ENCODE results near the gene FSTL1. TPM values are rescaled to one million over a fixed set of nuclear protein-coding genes. Genes with fewer than 3 reads are reported as not detected.

The FSTL1 gene
- total and polyA plus RNA-seq, 2 experiments from 2014 or later, result 50.8 to 258 TPM

- Mint-ChIP-seq H3K4me3 (no peak overlapping the region), H3K27ac (no peak overlapping the region), H3K27me3 (ENCODE audit: insufficient read depth, low read depth, poor library complexity) (peaks cover 4% of the 10 kb centered on the region), H3K4me1 (peaks cover 24% of the 10 kb centered on the region), H3K9me3 (no peaks in the 10 kb centered on the region), H3K36me3 (ENCODE audit: low read depth) (no peaks in the 10 kb centered on the region; the same call in 2 of the 3 replicates)
- H3K4me2 ChIP-seq, result no peak overlapping the region
- no peaks in the 10 kb centered on the region for H3K36me3 ChIP-seq (ENCODE audit: insufficient read depth)
- no peak for TF ChIP-seq EZH2phosphoT487 (IDR thresholded peaks at IDR 0.05; ENCODE audit: unreplicated experiment)
- TF ChIP-seq EZH2 (IDR thresholded peaks at IDR 0.05; ENCODE audit: low read depth, unreplicated experiment), result no peak
- TF ChIP-seq CTCF (conservative IDR thresholded peaks at IDR 0.05; ENCODE audit: low read depth in 2 of 2), result peak; percentile 20 to 38; a peak in 2 of 4 replicates
- no peaks in the 10 kb centered on the region for H3K27me3 ChIP-seq (ENCODE audit: insufficient read depth)
- no peaks in the 10 kb centered on the region for H3K9me2 ChIP-seq (ENCODE audit: insufficient read depth)
- peaks cover 11% of the 10 kb centered on the region for H3K4me1 ChIP-seq (ENCODE audit: insufficient read depth)
- ATAC-seq (peak; percentile 30; the same call in 2 of the 3 replicates), DNase-seq (ENCODE audit: low spot score) (no peak)
- H3K79me2 ChIP-seq (replicated peaks; ENCODE audit: insufficient read depth), result no peaks in the 10 kb centered on the region
- H3K27ac ChIP-seq (ENCODE audit: low read depth), result no peak overlapping the region
- H4K20me1 ChIP-seq (replicated peaks; ENCODE audit: insufficient read depth), result no peaks in the 10 kb centered on the region
- peak overlapping the region; percentile 38; the same call in 1 of the 2 replicates for H2AFZ ChIP-seq
- H3K4me3 ChIP-seq, result no peak overlapping the region
- H3F3A ChIP-seq (replicated peaks; ENCODE audit: low read depth), result no peaks in the 10 kb centered on the region
These were observed 10.6 kb upstream of the FSTL1 start for GRCh38 chr3:120461416-120461815.

GRCh38 chr3:120460862-120461261, 10.1 kb upstream of the FSTL1 start:
- no peaks in the 10 kb centered on the region for H3K9me2 ChIP-seq (ENCODE audit: insufficient read depth)
- no peaks in the 10 kb centered on the region for H3K9me3 Mint-ChIP-seq
- H3K27me3 ChIP-seq (ENCODE audit: insufficient read depth), result no peaks in the 10 kb centered on the region
- H3K4me3 Mint-ChIP-seq, result no peak overlapping the region
- H3F3A ChIP-seq (replicated peaks; ENCODE audit: low read depth), result no peaks in the 10 kb centered on the region
- H3K27me3 Mint-ChIP-seq (ENCODE audit: insufficient read depth, low read depth, poor library complexity), result peaks cover 4% of the 10 kb centered on the region
- H3K79me2 ChIP-seq (replicated peaks; ENCODE audit: insufficient read depth), result no peaks in the 10 kb centered on the region
- ATAC-seq (no peak), DNase-seq (ENCODE audit: low spot score) (no peak)
- H3K4me1 ChIP-seq (ENCODE audit: insufficient read depth), result peaks cover 11% of the 10 kb centered on the region
- H4K20me1 ChIP-seq (replicated peaks; ENCODE audit: insufficient read depth), result no peaks in the 10 kb centered on the region
- H3K27ac Mint-ChIP-seq, result no peak overlapping the region
- no peak overlapping the region for H3K27ac ChIP-seq (ENCODE audit: low read depth)
- no peaks in the 10 kb centered on the region for H3K36me3 ChIP-seq (ENCODE audit: insufficient read depth)
- H3K36me3 Mint-ChIP-seq (ENCODE audit: low read depth), result no peaks in the 10 kb centered on the region; the same call in 2 of the 3 replicates
- H3K4me1 Mint-ChIP-seq, result peaks cover 24% of the 10 kb centered on the region
- H3K4me2 ChIP-seq, result no peak overlapping the region
- H2AFZ ChIP-seq, result peak overlapping the region; percentile 38; the same call in 1 of the 2 replicates
- no peak overlapping the region for H3K4me3 ChIP-seq
- TF ChIP-seq ZNF331 (CRISPR knock-in tag; IDR thresholded peaks at IDR 0.05; ENCODE audit: low read depth), result no peak
- TF ChIP-seq ZNF114 (CRISPR knock-in tag; IDR thresholded peaks at IDR 0.05), result no peak
- TF ChIP-seq ZNF462 (CRISPR knock-in tag; IDR thresholded peaks at IDR 0.05), result no peak
- TF ChIP-seq EZH2phosphoT487 (IDR thresholded peaks at IDR 0.05; ENCODE audit: unreplicated experiment), result no peak
- TF ChIP-seq NANOG (IDR thresholded peaks at IDR 0.05; ENCODE audit: borderline replicate concordance), result no peak
- no peak for TF ChIP-seq JUNB (IDR thresholded peaks at IDR 0.05; ENCODE audit: unreplicated experiment)
- no peak for TF ChIP-seq STAT1 (IDR thresholded peaks at IDR 0.05; ENCODE audit: unreplicated experiment)
- no peak for TF ChIP-seq POLR2AphosphoS5 (IDR thresholded peaks at IDR 0.05; ENCODE audit: low read depth)
- no peak for TF ChIP-seq REST (IDR thresholded peaks at IDR 0.05; ENCODE audit: unreplicated experiment)
- no peak for TF ChIP-seq EZH2 (IDR thresholded peaks at IDR 0.05; ENCODE audit: low read depth, unreplicated experiment)

Measured in GM23338 (cell line).